BJ (cell line): ENCODE results near the gene ALAD. TPM values are rescaled to one million over a fixed set of nuclear protein-coding genes. Genes with fewer than 3 reads are reported as not detected.

ENCODE experiments used
- CTCF ChIA-PET: fragments of 350-600 bp; formaldehyde crosslinking; extraction: SDS; loops from one replicate; lab custom pipeline; 2021; ENCODE audit warnings: antibody characterized with exemption, inconsistent platforms; lab: Yijun Ruan, JAX
- POLR2A ChIA-PET: fragments of 300-600 bp; sonication (Branson Sonifier 250); formaldehyde crosslinking; extraction: SDS; loops from one replicate; lab custom pipeline; 2021; ENCODE audit warnings: antibody characterized with exemption; lab: Charles Lee
- DNase-seq: peaks from one replicate; pipeline ENCODE4 v3.0.0-alpha.2; 2011; ENCODE audit warnings: low read depth
- H3K27me3 ChIP-seq: 2 replicates; pipeline ENCODE4 v1.6.0; 2011; ENCODE audit warnings: low read length; ENCODE audit not compliant: control insufficient read depth, insufficient read depth
- H3K36me3 ChIP-seq: 2 replicates; pipeline ENCODE4 v1.5.1; 2011; ENCODE audit warnings: low read length; ENCODE audit not compliant: control insufficient read depth, insufficient read depth
- H3K4me3 ChIP-seq: 2 replicates; pipeline ENCODE4 v1.5.1; 2011; ENCODE audit warnings: low read depth, mild to moderate bottlenecking, control low read depth, low read length
- CTCF ChIP-seq: IDR thresholded peaks from 2 replicates; pipeline ENCODE4 v1.5.1; 2011; ENCODE audit warnings: low read depth, mild to moderate bottlenecking, control low read depth, inconsistent platforms, low read length, moderate library complexity; ENCODE audit not compliant: insufficient read depth
- polyA plus RNA-seq: library from polyadenylated mRNA; depleted of rRNA; stranded (reverse); fragments of >200 nt; gene quantifications from 2 replicates; pipeline ENCODE4 v1.2.3, GENCODE V29; 2011

Gene ALAD
- polyA plus RNA-seq, 1 experiment: 9.5 TPM

DNA sequence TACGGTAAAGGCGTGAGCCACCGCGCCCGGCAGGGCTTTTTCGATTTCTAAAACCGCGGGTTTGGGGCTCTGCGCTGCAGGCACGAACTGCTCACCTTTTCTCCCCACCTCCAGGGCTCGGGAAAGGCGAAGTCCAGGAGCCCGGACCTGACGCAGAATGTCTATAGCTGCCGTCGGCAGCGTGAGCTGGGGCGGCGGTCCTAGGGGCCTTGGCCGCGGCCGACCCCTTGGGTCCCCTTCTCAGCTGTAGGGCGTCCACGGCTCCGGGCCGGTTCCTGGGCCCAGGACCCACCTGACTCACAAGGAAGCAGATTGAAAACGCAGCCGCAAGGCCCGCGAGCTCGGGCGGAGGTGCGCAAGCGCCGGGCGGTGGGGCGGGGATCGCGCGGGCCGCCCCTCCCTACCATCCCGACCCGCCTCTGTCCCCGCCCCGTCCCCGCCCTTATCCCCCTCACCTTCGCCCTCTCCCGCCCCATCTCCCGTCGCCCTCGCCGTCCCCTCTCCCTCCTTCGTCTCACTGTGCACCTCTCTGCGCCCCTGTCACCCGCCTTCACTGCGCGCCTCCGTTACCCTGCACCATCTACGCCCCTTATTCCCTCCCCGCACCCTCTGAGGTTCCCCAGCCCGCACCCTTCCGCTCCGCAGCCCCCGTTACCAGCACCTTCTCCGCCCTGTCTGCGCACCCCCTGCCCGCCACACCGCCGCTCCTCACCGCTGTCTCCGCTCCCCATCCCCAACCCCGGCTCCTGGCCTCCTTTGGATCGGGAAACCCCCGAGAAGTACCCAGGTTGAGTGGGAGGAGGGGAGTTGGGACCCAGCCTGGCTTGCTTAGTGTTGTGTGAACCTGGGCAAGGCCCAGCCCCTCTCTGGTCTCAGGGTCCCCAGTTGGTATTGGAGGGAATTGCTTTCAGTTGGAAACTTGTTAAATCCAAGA, 24.2 kb downstream of the ALAD start, which contains the start of gene HDHD3:
TSS of gene HDHD3 (minus strand) at position 353 of the 934 bp plus-strand sequence. CDS start 2,632 bp downstream, outside the sequence.
- TF ChIP-seq CTCF: no peak
- DNase-seq: no peak
- CTCF ChIA-PET: interaction anchor here (1.3 kb wide), 1 partner anchor 24 kb away, joined by 5 read pairs; the partner anchor contains the start of gene ALAD
- H3K36me3 ChIP-seq: peaks cover 7% of the 10 kb centered on the region
- H3K4me3 ChIP-seq: peak within 1 kb of the TSS; percentile 72
- peaks cover 2% of the 10 kb centered on the region; the same call in 1 of the 2 replicates for H3K27me3 ChIP-seq
- POLR2A ChIA-PET: no interaction called here

DNA sequence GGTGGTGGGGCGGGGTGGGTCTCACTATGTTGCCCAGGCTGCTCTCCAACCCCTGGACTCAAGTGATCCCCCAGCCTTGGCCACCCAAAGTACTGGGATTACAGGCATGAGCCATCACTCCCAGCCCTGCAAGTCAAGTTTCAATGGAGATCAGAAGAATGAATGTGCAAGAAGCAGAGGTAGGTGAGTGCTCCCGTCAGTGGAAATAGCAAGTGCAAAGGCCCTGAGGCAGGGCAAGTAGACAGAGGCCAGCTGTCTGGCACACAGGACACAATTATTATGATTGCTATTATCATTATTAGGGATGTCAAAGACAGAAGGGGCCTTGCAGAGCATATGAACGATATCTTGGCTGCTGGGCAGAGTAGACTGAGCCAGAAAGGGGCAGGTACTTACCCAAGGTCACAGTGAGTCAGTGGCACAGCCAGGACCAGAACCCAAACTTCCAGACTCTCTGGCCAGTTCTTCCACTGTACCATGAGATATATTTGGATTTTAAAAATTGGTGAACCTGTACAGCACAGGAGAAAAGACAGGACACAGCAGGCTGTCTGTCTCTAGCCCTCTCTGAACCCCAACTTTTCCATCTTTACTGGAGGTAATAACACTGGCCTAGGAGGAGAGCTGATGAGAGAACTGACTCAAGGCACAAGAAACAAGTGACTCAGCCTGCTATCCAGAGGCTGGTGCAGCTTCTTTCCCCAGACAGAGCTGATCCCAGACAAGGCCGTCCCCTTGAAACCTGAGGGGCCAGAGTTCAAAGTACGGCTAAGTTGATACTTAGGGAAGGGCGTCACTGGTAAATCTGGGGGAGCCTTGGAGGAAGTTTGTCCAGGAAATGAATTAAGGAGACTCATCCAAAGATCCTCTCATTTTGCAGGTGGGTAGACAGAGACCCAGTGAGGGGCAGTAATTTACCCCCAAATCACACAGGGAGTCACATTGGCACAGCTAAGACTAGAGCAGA, 25.7 kb downstream of the ALAD start:
- Histone ChIP-seq H3K36me3 (peaks cover 7% of the 10 kb centered on the region), H3K27me3 (peaks cover 2% of the 10 kb centered on the region; the same call in 1 of the 2 replicates), H3K4me3 (no peak overlapping the region; the same call in 1 of the 2 replicates)
- no peak for DNase-seq
- no peak for TF ChIP-seq CTCF
- ChIA-PET POLR2A (no interaction called here), CTCF (interaction anchor here (1.3 kb wide), 1 partner anchor 26 kb away, joined by 5 read pairs; the partner anchor contains the start of gene ALAD)

- ChIA-PET POLR2A (interaction anchor here (0.6 kb wide), 1 partner anchor 841 kb away, joined by 3 read pairs; no protein-coding TSS in a partner anchor), CTCF (no interaction called here)
- no peak for DNase-seq
- no peak overlapping the region for H3K4me3 ChIP-seq
- no peak for TF ChIP-seq CTCF
- H3K36me3 ChIP-seq: peaks cover 7% of the 10 kb centered on the region
- no peaks in the 10 kb centered on the region for H3K27me3 ChIP-seq
Observed at GRCh38 chr9:113373676-113374392, 27.2 kb downstream of the ALAD start.

- TF ChIP-seq CTCF: no peak
- H3K4me3 ChIP-seq: no peak overlapping the region
- no peaks in the 10 kb centered on the region for H3K27me3 ChIP-seq
- peaks cover 7% of the 10 kb centered on the region for H3K36me3 ChIP-seq
- ChIA-PET CTCF (interaction anchor here (0.7 kb wide), 1 partner anchor 16 kb away, joined by 3 read pairs; no protein-coding TSS in a partner anchor), POLR2A (no interaction called here)
- DNase-seq: no peak
Observed at GRCh38 chr9:113373256-113373655, 27.8 kb downstream of the ALAD start.
